Neural crest cell (in vitro differentiated cells): ENCODE results near the gene ASAH2. TPM values are rescaled to one million over a fixed set of nuclear protein-coding genes. Genes with fewer than 3 reads are reported as not detected.

Experiments used
- DNase-seq: peaks from one replicate; pipeline ENCODE4 v3.0.0; 2021; ENCODE audit warnings: low read depth, mixed read lengths, low spot score
- H3K27ac Mint-ChIP-seq: one replicate; pipeline ENCODE4 v1.8.0; 2021; ENCODE audit warnings: mild to moderate bottlenecking, mixed read lengths; ENCODE audit not compliant: unreplicated experiment
- H3K27me3 Mint-ChIP-seq: 2 replicates; pipeline ENCODE4 v1.8.0; 2021; ENCODE audit warnings: low read depth, mild to moderate bottlenecking, mixed read lengths
- H3K36me3 Mint-ChIP-seq: 2 replicates; pipeline ENCODE4 v1.8.0; 2021; ENCODE audit warnings: low read depth, mild to moderate bottlenecking, mixed read lengths
- H3K4me1 Mint-ChIP-seq: 2 replicates; pipeline ENCODE4 v1.8.0; 2021; ENCODE audit warnings: mixed read lengths
- H3K4me3 Mint-ChIP-seq: one replicate; pipeline ENCODE4 v1.8.0; 2021; ENCODE audit warnings: mild to moderate bottlenecking, mixed read lengths
- H3K9me3 Mint-ChIP-seq: 2 replicates; pipeline ENCODE4 v1.8.0; 2021; ENCODE audit warnings: mixed read lengths
- CTCF ChIP-seq: fragments of 200-600 bp; sonication (generic); conservative IDR thresholded peaks from 2 replicates; pipeline ENCODE4 v1.5.0; 2021; ENCODE audit warnings: antibody characterized with exemption, mild to moderate bottlenecking
- total RNA-seq: library from RNA; stranded (reverse); gene quantifications from 2 replicates; pipeline ENCODE4 v1.2.1, GENCODE V29; 2021

ASAH2 gene
- total RNA-seq, 1 donor from 2014 or later, result 5.9 TPM

GRCh38 chr10:50232261-50232639, 19.1 kb downstream of the ASAH2 start:
- no peak overlapping the region for H3K27ac Mint-ChIP-seq
- no peak for DNase-seq
- H3K4me3 Mint-ChIP-seq, result no peak overlapping the region
- no peaks in the 10 kb centered on the region for H3K9me3 Mint-ChIP-seq
- H3K4me1 Mint-ChIP-seq, result peaks cover 3% of the 10 kb centered on the region
- no peak for TF ChIP-seq CTCF
- peaks cover 67% of the 10 kb centered on the region for H3K27me3 Mint-ChIP-seq
- no peaks in the 10 kb centered on the region for H3K36me3 Mint-ChIP-seq

GRCh38 chr10:50231515-50232260, 19.6 kb downstream of the ASAH2 start:
- H3K4me1 Mint-ChIP-seq, result peaks cover 3% of the 10 kb centered on the region
- DNase-seq, result no peak
- no peaks in the 10 kb centered on the region for H3K36me3 Mint-ChIP-seq
- no peak overlapping the region for H3K4me3 Mint-ChIP-seq
- no peak overlapping the region for H3K27ac Mint-ChIP-seq
- no peaks in the 10 kb centered on the region for H3K9me3 Mint-ChIP-seq
- peaks cover 64% of the 10 kb centered on the region for H3K27me3 Mint-ChIP-seq
- no peak for TF ChIP-seq CTCF

- Mint-ChIP-seq H3K27ac (no peak overlapping the region), H3K36me3 (no peaks in the 10 kb centered on the region), H3K9me3 (no peaks in the 10 kb centered on the region), H3K4me1 (peaks cover 3% of the 10 kb centered on the region), H3K4me3 (no peak overlapping the region), H3K27me3 (peaks cover 54% of the 10 kb centered on the region)
- no peak for TF ChIP-seq CTCF
- DNase-seq, result no peak
Observed at GRCh38 chr10:50229460-50229859, 21.9 kb downstream of the ASAH2 start.

GRCh38 chr10:50228672-50229071, 22.6 kb downstream of the ASAH2 start:
- H3K36me3 Mint-ChIP-seq, result no peaks in the 10 kb centered on the region
- peaks cover 49% of the 10 kb centered on the region for H3K27me3 Mint-ChIP-seq
- H3K9me3 Mint-ChIP-seq, result no peaks in the 10 kb centered on the region
- peaks cover 3% of the 10 kb centered on the region for H3K4me1 Mint-ChIP-seq
- no peak overlapping the region for H3K27ac Mint-ChIP-seq
- no peak for DNase-seq
- TF ChIP-seq CTCF, result no peak
- no peak overlapping the region for H3K4me3 Mint-ChIP-seq

GRCh38 chr10:50226610-50227009, 24.7 kb downstream of the ASAH2 start:
- Mint-ChIP-seq H3K27ac (no peak overlapping the region), H3K27me3 (peaks cover 50% of the 10 kb centered on the region), H3K4me3 (no peak overlapping the region), H3K4me1 (peaks cover 3% of the 10 kb centered on the region), H3K9me3 (no peaks in the 10 kb centered on the region), H3K36me3 (no peaks in the 10 kb centered on the region)
- no peak for TF ChIP-seq CTCF
- DNase-seq, result no peak
